D341Med (cell line): ENCODE measurements around the gene ADCY5.
A peak's percentile ranks its signal among the peaks of the same experiment; 100 is the strongest.

Experiments used
- DNase-seq: peaks from one replicate; pipeline ENCODE4 v3.0.0; 2012; ENCODE audit warnings: low spot score

Gene ADCY5

GRCh38 chr3:123285479-123285878, 163.4 kb downstream of the ADCY5 start:
- DNase-seq, result peak; percentile 23

GRCh38 chr3:123285066-123285465, 163.8 kb downstream of the ADCY5 start:
- no peak for DNase-seq

- DNase-seq, result peak; percentile 26
Measured at GRCh38 chr3:123284399-123285010, 164.4 kb downstream of the ADCY5 start.

GRCh38 chr3:123283657-123284398, 165.1 kb downstream of the ADCY5 start:
- peak; percentile 11 for DNase-seq

GRCh38 chr3:123283074-123283473, 165.8 kb downstream of the ADCY5 start:
- peak; percentile 22 for DNase-seq

GRCh38 chr3:123282461-123282860, 166.4 kb downstream of the ADCY5 start:
- peak; percentile 31 for DNase-seq

- peak; percentile 11 for DNase-seq
Measured at GRCh38 chr3:123281929-123282328, 167.0 kb downstream of the ADCY5 start.

- DNase-seq, result no peak
Measured at GRCh38 chr3:123281406-123281805, 167.5 kb downstream of the ADCY5 start.

GRCh38 chr3:123279121-123279520, 169.8 kb downstream of the ADCY5 start:
- DNase-seq, result peak; percentile 8

- peak; percentile 17 for DNase-seq
Measured at GRCh38 chr3:123278446-123278845, 170.4 kb downstream of the ADCY5 start.

GRCh38 chr3:123277106-123277505, 171.8 kb downstream of the ADCY5 start:
- no peak for DNase-seq

- DNase-seq, result no peak
Measured at GRCh38 chr3:123276346-123277006, 172.4 kb downstream of the ADCY5 start.

- DNase-seq, result no peak
Measured at GRCh38 chr3:123275691-123276090, 173.2 kb downstream of the ADCY5 start.

GRCh38 chr3:123272547-123272946, 176.3 kb downstream of the ADCY5 start:
- DNase-seq, result no peak

GRCh38 chr3:123271466-123272159, 177.3 kb downstream of the ADCY5 start:
- DNase-seq, result no peak

- no peak for DNase-seq
Measured at GRCh38 chr3:123270818-123271217, 178.1 kb downstream of the ADCY5 start.

- no peak for DNase-seq
Measured at GRCh38 chr3:123267821-123268220, 181.1 kb downstream of the ADCY5 start.

- DNase-seq, result no peak
Measured at GRCh38 chr3:123263941-123264340, 184.9 kb downstream of the ADCY5 start.

- DNase-seq, result no peak
Measured at GRCh38 chr3:123262868-123263267, 186.0 kb downstream of the ADCY5 start.

GRCh38 chr3:123262226-123262625, 186.7 kb downstream of the ADCY5 start:
- DNase-seq, result no peak

GRCh38 chr3:123261666-123262065, 187.2 kb downstream of the ADCY5 start:
- DNase-seq, result no peak

GRCh38 chr3:123258811-123259420, 190.0 kb downstream of the ADCY5 start:
- peak; percentile 47 for DNase-seq
